IMR-90 (cell line): ENCODE results near the gene SPINK5. TPM values are rescaled to one million over a fixed set of nuclear protein-coding genes. Genes with fewer than 3 reads are reported as not detected.

Source experiments
- ATAC-seq: fragments of 200-7000 bp; cut with Tn5 transposase; 2 replicates; pipeline ENCODE4 v1.9.1; 2020; ENCODE audit warnings: low read depth, mild to moderate bottlenecking, moderate library complexity
- BruUV-seq: library from RNA; stranded (reverse); fragments of 400-500 nt; replicated peaks from 2 replicates; lab custom pipeline; 2021; lab: Mats Ljungman, UMichigan
- CTCF ChIA-PET: fragments of 300-600 bp; formaldehyde crosslinking; extraction: SDS; loops from one replicate; lab custom pipeline; 2021; ENCODE audit warnings: antibody characterized with exemption; lab: Yijun Ruan, JAX
- POLR2A ChIA-PET: fragments of 300-600 bp; sonication (Branson Sonifier 250); formaldehyde crosslinking; loops from one replicate; lab custom pipeline; 2022; ENCODE audit warnings: antibody characterized with exemption; ENCODE audit not compliant: unreplicated experiment; lab: Charles Lee
- DNase-seq: peaks from one replicate; pipeline ENCODE4 v3.0.0; 2013
- H2AFZ ChIP-seq: replicated peaks from 2 replicates; pipeline ENCODE3; 2013; ENCODE audit warnings: low read length, mild to moderate bottlenecking; ENCODE audit not compliant: poor library complexity
- H2AK5ac ChIP-seq: 2 replicates; pipeline ENCODE4 v1.6.1; 2013; ENCODE audit warnings: low read depth, low read length, inconsistent platforms
- H2AK9ac ChIP-seq: replicated peaks from 2 replicates; pipeline ENCODE3; 2013; ENCODE audit warnings: mild to moderate bottlenecking, low read depth, low read length, moderate library complexity; ENCODE audit not compliant: poor library complexity
- H2BK120ac ChIP-seq: 2 replicates; pipeline ENCODE4 v1.6.1; 2013; ENCODE audit warnings: low read depth, low read length, inconsistent platforms
- H2BK15ac ChIP-seq: 3 replicates; pipeline ENCODE4 v1.6.1; 2013; ENCODE audit warnings: low read depth, low read length, inconsistent platforms
- H2BK20ac ChIP-seq: 2 replicates; pipeline ENCODE4 v1.6.1; 2013; ENCODE audit warnings: low read depth, mild to moderate bottlenecking, inconsistent platforms, low read length, moderate library complexity
- H2BK5ac ChIP-seq: 2 replicates; pipeline ENCODE4 v1.6.1; 2013; ENCODE audit warnings: mild to moderate bottlenecking, low read depth, low read length, inconsistent platforms; ENCODE audit not compliant: poor library complexity, severe bottlenecking
- H3K14ac ChIP-seq: replicated peaks from 2 replicates; pipeline ENCODE4 v1.6.1; 2013; ENCODE audit warnings: low read depth, low read length, inconsistent platforms
- H3K18ac ChIP-seq: 2 replicates; pipeline ENCODE4 v1.6.1; 2013; ENCODE audit warnings: low read depth, low read length, control low read depth
- H3K23ac ChIP-seq: 2 replicates; pipeline ENCODE4 v1.6.1; 2013; ENCODE audit warnings: low read depth, low read length, inconsistent platforms
- H3K27ac ChIP-seq: 2 replicates; pipeline ENCODE4 v1.5.1; 2013; ENCODE audit warnings: mild to moderate bottlenecking, control low read depth, low read length; ENCODE audit not compliant: insufficient read depth
- H3K27me3 ChIP-seq: 2 replicates; pipeline ENCODE4 v1.6.1; 2013; ENCODE audit warnings: low read length; ENCODE audit not compliant: control insufficient read depth, insufficient read depth
- H3K36me3 ChIP-seq: 2 replicates; pipeline ENCODE4 v1.6.1; 2013; ENCODE audit warnings: low read length, mixed read lengths; ENCODE audit not compliant: control insufficient read depth, insufficient read depth
- H3K4ac ChIP-seq: 2 replicates; pipeline ENCODE4 v1.6.1; 2013; ENCODE audit warnings: low read depth, low read length, inconsistent platforms
- H3K4me1 ChIP-seq: 2 replicates; pipeline ENCODE4 v1.6.1; 2013; ENCODE audit warnings: low read length, mixed read lengths; ENCODE audit not compliant: control insufficient read depth, insufficient read depth
- H3K4me2 ChIP-seq: 2 replicates; pipeline ENCODE4 v1.6.1; 2013; ENCODE audit warnings: low read depth, mild to moderate bottlenecking, control low read depth, low read length, moderate library complexity
- H3K4me3 ChIP-seq: 2 replicates; pipeline ENCODE4 v1.5.1; 2013; ENCODE audit warnings: low read depth, mild to moderate bottlenecking, control low read depth, low read length, moderate library complexity; ENCODE audit not compliant: insufficient read depth
- H3K56ac ChIP-seq: 2 replicates; pipeline ENCODE4 v1.6.1; 2013; ENCODE audit warnings: low read length, inconsistent platforms; ENCODE audit not compliant: insufficient read depth; ENCODE audit errors: extremely low read depth
- H3K79me1 ChIP-seq, 2 experiments: 2 replicates each; pipeline ENCODE4 v1.6.1; 2013; ENCODE audit warnings: low read length in 2 of 2, inconsistent platforms in 1 of 2, low read depth in 1 of 2
- H3K9ac ChIP-seq: 2 replicates; pipeline ENCODE4 v1.6.1; 2013; ENCODE audit warnings: low read depth, low read length, control low read depth
- H3K9me1 ChIP-seq: 2 replicates; pipeline ENCODE4 v1.6.1; 2013; ENCODE audit warnings: low read length, inconsistent platforms; ENCODE audit not compliant: insufficient read depth
- H3K9me3 ChIP-seq: 2 replicates; pipeline ENCODE4 v1.6.1; 2013; ENCODE audit warnings: low read length; ENCODE audit not compliant: control insufficient read depth, insufficient read depth
- H4K20me1 ChIP-seq: 2 replicates; pipeline ENCODE4 v1.6.1; 2013; ENCODE audit warnings: low read length, inconsistent platforms; ENCODE audit not compliant: insufficient read depth
- H4K5ac ChIP-seq: 2 replicates; pipeline ENCODE4 v1.6.1; 2013; ENCODE audit warnings: mild to moderate bottlenecking, low read depth, low read length, control low read depth
- H4K8ac ChIP-seq, 2 experiments: 2 replicates each; pipeline ENCODE4 v1.6.1; 2013; ENCODE audit warnings: low read depth in 2 of 2, low read length in 2 of 2, control low read depth in 1 of 2, inconsistent platforms in 1 of 2
- H4K91ac ChIP-seq: 2 replicates; pipeline ENCODE4 v1.6.1; 2013; ENCODE audit warnings: low read depth, low read length, inconsistent platforms; ENCODE audit not compliant: insufficient read depth
- BHLHE40 ChIP-seq: fragments of 150-350 bp; IDR thresholded peaks from 2 replicates; pipeline ENCODE4 v1.6.1; 2016; ENCODE audit warnings: mild to moderate bottlenecking, low read depth, low read length
- MAZ ChIP-seq: IDR thresholded peaks from 2 replicates; pipeline ENCODE4 v1.6.1; 2012; ENCODE audit warnings: low read depth, mild to moderate bottlenecking, low read length, improper control_type of control experiment, moderate library complexity, borderline replicate concordance
- MXI1 ChIP-seq: IDR thresholded peaks from 2 replicates; pipeline ENCODE4 v1.6.1; 2012; ENCODE audit warnings: low read depth, mild to moderate bottlenecking, low read length, moderate library complexity, borderline replicate concordance
- POLR2A ChIP-seq: IDR thresholded peaks from 2 replicates; pipeline ENCODE4 v1.6.1; 2012; ENCODE audit warnings: mild to moderate bottlenecking, low read depth, low read length
- RAD21 ChIP-seq: IDR thresholded peaks from 2 replicates; pipeline ENCODE4 v1.6.1; 2012; ENCODE audit warnings: low read length, improper control_type of control experiment
- SMC3 ChIP-seq: fragments of 150-350 bp; IDR thresholded peaks from 2 replicates; pipeline ENCODE4 v1.6.1; 2016; ENCODE audit warnings: low read depth, mild to moderate bottlenecking, antibody characterized with exemption, low read length, moderate library complexity
- dilution Hi-C: fragments of 300-500 bp; cut with HindIII; formaldehyde crosslinking; loops from one replicate; pipeline ENCODE4 v1.14.3; 2018; ENCODE audit warnings: low sequenced_read_pairs; ENCODE audit not compliant: unreplicated experiment
- in situ Hi-C: fragments of 300-500 bp; cut with MboI; formaldehyde crosslinking; loops from 3 replicates; pipeline ENCODE4 v1.14.3; 2019; ENCODE audit warnings: low sequenced_read_pairs, inconsistent platforms, mixed read lengths
- intact Hi-C: fragments of 100-400 bp; cut with micrococcal nuclease; formaldehyde crosslinking; loops from 2 replicates; pipeline ENCODE4 v1.10.0; 2022
- polyA plus RNA-seq, 3 experiments: library from polyadenylated mRNA; depleted of rRNA; stranded (reverse); fragments of >200 nt; gene quantifications; 2 replicates each; pipeline ENCODE4 v1.2.3, GENCODE V29; 2012; ENCODE audit warnings: low replicate concordance in 1 of 3
- total RNA-seq: library from RNA; depleted of rRNA; stranded (reverse); fragments of >200 nt; gene quantifications from 2 replicates; pipeline ENCODE4 v1.2.3, GENCODE V29; 2012
- TF ChIP-seq, protein P1 (sequence below): fragments of 150-350 bp; IDR thresholded peaks from 2 replicates; pipeline ENCODE4 v1.6.1; 2016; ENCODE audit warnings: low read depth, mild to moderate bottlenecking, low read length, moderate library complexity, borderline replicate concordance
- TF ChIP-seq, protein P2 (sequence below): fragments of 150-350 bp; IDR thresholded peaks from 2 replicates; pipeline ENCODE4 v1.6.1; 2017; ENCODE audit warnings: mild to moderate bottlenecking, antibody characterized with exemption, low read length, low read depth

SPINK5 gene
- total and polyA plus RNA-seq, 2 of the 4 experiments (the other 2 are of a cell fraction): not detected

DNA sequence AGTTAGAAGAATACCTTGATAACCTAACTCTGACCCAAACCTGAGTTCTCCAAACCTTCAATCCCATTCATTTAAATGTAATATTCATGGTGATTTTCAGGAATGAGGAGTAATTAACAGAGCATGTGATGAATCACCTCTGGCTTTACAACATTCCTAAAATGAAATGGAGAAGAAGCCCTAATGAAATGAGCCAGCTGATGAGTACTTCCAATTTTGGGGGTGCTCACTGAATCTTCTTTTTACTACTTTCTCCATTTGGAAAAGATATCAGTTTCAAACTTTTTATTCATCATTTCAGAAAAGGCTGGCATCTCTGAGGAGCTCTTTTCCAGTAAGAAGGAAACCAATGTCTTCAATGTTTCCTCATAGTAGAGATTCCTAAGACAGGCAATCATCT lies 2.9 kb upstream of the SPINK5 start:
- CTCF ChIA-PET: no interaction called here
- Histone ChIP-seq H3K18ac (no peak overlapping the region), H2BK120ac (no peak overlapping the region), H3K79me1 (no peaks in the 10 kb centered on the region), H3K27ac (no peak overlapping the region), H2BK20ac (no peak overlapping the region), H3K4ac (no peak overlapping the region), H3K23ac (no peak overlapping the region), H4K91ac (no peak overlapping the region), H4K8ac (no peak overlapping the region), H3K27me3 (no peaks in the 10 kb centered on the region), H2BK5ac (no peak overlapping the region), H4K20me1 (no peaks in the 10 kb centered on the region), H3K4me2 (no peak overlapping the region), H3K4me1 (no peaks in the 10 kb centered on the region), H3K4me3 (no peak overlapping the region), H3K9me1 (no peaks in the 10 kb centered on the region), H3K36me3 (no peaks in the 10 kb centered on the region), H2AK5ac (no peak overlapping the region), H4K5ac (no peak overlapping the region), H2AK9ac (no peak overlapping the region), H3K9me3 (no peaks in the 10 kb centered on the region; the same call in 1 of the 2 replicates), H3K9ac (no peak overlapping the region), H3K14ac (no peak overlapping the region), H3K56ac (no peak overlapping the region), H2BK15ac (no peak overlapping the region), H2AFZ (no peak overlapping the region)
- in situ Hi-C loops: no loop called here
- BruUV-seq: no TSS peak
- ATAC-seq (no peak), DNase-seq (no peak)
- TF ChIP-seq SMC3 (no peak), BHLHE40 (no peak), MXI1 (no peak), RAD21 (no peak), POLR2A (no peak), MAZ (no peak)
- TF ChIP-seq, protein P1, sequence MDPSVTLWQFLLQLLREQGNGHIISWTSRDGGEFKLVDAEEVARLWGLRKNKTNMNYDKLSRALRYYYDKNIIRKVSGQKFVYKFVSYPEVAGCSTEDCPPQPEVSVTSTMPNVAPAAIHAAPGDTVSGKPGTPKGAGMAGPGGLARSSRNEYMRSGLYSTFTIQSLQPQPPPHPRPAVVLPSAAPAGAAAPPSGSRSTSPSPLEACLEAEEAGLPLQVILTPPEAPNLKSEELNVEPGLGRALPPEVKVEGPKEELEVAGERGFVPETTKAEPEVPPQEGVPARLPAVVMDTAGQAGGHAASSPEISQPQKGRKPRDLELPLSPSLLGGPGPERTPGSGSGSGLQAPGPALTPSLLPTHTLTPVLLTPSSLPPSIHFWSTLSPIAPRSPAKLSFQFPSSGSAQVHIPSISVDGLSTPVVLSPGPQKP: no peak
- TF ChIP-seq, protein P2, sequence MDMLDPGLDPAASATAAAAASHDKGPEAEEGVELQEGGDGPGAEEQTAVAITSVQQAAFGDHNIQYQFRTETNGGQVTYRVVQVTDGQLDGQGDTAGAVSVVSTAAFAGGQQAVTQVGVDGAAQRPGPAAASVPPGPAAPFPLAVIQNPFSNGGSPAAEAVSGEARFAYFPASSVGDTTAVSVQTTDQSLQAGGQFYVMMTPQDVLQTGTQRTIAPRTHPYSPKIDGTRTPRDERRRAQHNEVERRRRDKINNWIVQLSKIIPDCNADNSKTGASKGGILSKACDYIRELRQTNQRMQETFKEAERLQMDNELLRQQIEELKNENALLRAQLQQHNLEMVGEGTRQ: no peak
- POLR2A ChIA-PET: no interaction called here
- dilution Hi-C loops: no loop called here
- intact Hi-C loops: no loop called here
